GM12874 (cell line): ENCODE measurements around the gene OAF.

Experiments
- TF ChIP-seq, protein P1 (sequence below): IDR thresholded peaks from 2 replicates; pipeline ENCODE4 v1.5.1; 2011; ENCODE audit warnings: low read depth, mild to moderate bottlenecking, control low read depth, low read length, moderate library complexity; ENCODE audit not compliant: insufficient read depth

The OAF gene

GRCh38 chr11:120184946-120185705 lies 25.7 kb upstream of the OAF start:
- TF ChIP-seq, protein P1, sequence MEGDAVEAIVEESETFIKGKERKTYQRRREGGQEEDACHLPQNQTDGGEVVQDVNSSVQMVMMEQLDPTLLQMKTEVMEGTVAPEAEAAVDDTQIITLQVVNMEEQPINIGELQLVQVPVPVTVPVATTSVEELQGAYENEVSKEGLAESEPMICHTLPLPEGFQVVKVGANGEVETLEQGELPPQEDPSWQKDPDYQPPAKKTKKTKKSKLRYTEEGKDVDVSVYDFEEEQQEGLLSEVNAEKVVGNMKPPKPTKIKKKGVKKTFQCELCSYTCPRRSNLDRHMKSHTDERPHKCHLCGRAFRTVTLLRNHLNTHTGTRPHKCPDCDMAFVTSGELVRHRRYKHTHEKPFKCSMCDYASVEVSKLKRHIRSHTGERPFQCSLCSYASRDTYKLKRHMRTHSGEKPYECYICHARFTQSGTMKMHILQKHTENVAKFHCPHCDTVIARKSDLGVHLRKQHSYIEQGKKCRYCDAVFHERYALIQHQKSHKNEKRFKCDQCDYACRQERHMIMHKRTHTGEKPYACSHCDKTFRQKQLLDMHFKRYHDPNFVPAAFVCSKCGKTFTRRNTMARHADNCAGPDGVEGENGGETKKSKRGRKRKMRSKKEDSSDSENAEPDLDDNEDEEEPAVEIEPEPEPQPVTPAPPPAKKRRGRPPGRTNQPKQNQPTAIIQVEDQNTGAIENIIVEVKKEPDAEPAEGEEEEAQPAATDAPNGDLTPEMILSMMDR, result no peak

DNA sequence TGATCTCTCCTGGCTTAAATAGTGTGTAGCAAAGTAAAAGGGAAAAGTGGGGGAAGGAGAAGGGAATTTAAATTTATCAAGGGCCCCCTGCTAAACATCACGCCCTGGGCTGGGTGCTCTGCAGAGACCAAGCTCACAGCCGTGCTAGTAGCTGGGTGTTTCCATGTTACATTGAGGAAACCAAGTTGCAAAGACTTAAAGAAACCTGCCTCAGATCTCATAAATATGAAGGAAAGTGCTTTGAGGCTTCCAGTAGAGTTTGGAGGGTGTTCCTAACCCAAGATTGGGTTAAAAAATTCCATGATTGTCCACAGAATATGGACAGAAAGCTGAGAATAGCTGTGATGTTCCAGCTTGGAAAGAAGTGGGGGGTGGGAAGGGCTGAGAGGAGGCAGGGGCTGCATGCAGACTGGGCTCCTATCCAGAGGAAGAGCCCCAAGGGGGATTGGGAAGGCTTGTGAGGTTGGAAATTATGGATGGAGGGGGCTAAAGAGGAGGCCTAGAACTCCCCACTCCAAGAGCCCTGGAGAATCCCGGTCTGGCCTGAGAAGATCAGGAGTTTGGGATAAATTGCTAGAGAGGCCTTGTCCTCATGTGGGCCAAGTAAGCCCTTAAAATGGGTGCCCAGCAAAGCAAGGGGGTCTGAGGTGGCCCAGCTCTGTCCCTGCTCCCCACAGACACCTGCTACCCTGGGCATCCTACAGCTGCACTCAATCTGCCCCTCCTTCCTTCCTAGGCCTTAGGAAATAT lies 25.0 kb upstream of the OAF start:
- TF ChIP-seq, protein P1, result no peak

GRCh38 chr11:120186456-120186773 lies 24.4 kb upstream of the OAF start:
- TF ChIP-seq, protein P1, result no peak

DNA sequence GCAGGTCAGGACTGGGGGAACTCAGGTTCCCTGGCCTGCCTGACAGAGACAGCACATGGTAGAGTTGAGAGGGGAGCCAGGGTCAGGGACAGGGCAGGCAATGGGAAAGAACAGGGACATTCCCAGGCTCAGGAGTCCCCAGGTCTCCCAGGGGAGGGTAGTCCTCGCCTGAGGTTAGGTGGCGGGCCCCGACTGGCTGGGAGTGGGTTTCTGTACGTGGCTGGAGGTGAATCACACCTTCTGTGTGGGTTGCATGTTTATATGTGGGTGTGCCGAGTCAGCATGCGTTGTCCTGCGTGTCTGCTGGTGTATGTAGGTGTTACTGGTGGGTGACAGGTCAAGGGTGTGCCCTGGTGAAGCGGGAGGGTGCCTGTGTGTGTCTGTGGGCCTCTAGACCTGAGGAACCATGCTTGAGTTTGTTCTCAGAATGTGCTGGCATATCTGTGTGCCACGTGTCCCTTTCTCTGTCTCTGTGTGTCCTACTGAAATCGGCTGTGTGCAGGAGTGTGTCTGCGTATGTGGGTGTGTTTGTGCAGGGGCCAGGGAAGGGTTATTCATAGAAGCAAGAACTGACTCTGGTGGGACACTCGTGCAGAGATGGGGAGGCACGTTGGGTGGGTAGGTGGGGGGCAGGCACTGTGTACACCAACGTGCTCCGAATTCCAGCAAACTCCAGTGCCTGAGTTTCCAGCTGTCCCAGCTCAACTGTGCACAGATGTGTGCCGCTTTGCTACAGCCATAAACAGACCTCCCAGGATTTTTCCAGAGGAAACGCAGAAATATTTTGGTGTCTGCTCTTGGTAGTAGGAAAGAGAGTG lies 23.8 kb upstream of the OAF start:
- TF ChIP-seq, protein P1, result no peak

DNA sequence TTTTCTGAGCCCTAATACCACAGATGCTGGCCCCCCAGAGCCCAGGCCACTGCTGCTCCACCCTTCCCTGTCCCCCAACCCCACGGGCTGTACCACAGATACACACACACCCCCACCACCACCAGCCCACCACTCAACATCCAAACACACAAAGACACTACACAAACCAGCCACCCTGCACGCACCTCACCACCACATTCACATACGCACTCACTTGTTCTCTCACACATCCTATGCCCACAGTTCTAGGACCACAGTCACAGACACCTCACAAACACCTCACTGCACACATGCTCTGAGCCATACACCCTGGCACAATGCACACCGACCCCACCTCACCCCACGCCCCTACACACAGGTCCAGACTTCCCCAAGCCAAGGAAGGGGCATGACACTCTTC lies 22.5 kb upstream of the OAF start:
- TF ChIP-seq, protein P1, result no peak

DNA sequence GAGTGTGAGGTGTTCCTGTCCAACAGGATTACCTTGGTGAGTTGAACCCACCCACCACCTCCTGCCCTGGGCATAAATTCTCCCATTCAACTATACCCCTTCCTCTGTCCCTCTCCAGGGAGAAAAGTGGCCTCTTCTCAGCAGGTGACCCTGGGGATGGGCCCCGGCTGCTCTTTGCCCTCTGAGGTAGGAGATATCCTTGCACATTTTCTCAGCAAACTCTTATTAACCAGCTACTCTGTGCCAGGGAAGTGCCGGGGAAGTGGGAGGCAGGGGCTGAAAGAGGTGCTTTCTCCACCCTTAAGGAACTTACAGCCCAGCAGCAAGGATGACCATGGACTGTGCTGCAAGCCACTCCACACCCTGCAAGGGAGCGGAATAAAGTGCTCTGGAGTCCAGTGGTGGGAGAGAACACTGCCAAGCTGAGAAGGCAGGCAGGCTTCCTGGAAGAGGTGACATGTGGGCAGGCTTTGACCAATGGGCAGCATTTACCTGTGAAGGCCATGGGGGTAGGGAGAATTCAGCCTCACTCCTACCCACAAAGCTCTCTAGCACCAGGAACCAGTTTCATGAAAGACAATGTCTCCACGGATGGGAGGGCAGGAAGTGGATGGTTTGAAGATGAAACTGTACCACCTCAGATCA lies 21.9 kb upstream of the OAF start:
- TF ChIP-seq, protein P1, result no peak

DNA sequence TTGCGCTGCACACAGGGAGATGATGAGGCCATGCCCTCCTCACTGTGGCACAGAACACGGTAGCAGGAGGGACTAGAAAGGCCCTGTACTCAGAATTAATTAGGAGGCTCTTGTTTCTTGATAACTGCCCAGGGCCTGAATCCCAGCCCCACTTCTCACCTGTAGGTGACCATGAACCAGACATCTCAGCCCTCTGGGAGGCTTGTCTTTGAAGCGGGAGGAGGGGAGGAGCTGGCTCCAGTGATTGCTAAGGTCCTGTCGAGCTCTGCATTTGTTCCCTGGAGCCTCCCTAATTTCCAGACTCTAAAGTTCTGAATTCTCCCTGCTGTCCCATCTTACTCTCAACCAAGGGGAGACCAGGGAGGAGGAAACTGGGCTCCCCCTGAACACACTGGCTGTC lies 19.8 kb upstream of the OAF start:
- TF ChIP-seq, protein P1, result no peak
